NCI-H146 treated with DMSO at 0.1 percent for 48 hours (cell line): Measurements from ENCODE around the gene XPO5.
A peak's percentile ranks its signal among the peaks of the same experiment; 100 is the strongest.
"Not testable (repeated sequence)": the region's sequence is repeated elsewhere in the genome, so short reads cannot be mapped to it uniquely, and the experiment has no call there.

ENCODE experiments used
- DNase-seq: peaks from one replicate; lab custom pipeline; 2025; ENCODE audit not compliant: unreplicated experiment; lab: John Stamatoyannopoulos, UW

XPO5 gene

DNA sequence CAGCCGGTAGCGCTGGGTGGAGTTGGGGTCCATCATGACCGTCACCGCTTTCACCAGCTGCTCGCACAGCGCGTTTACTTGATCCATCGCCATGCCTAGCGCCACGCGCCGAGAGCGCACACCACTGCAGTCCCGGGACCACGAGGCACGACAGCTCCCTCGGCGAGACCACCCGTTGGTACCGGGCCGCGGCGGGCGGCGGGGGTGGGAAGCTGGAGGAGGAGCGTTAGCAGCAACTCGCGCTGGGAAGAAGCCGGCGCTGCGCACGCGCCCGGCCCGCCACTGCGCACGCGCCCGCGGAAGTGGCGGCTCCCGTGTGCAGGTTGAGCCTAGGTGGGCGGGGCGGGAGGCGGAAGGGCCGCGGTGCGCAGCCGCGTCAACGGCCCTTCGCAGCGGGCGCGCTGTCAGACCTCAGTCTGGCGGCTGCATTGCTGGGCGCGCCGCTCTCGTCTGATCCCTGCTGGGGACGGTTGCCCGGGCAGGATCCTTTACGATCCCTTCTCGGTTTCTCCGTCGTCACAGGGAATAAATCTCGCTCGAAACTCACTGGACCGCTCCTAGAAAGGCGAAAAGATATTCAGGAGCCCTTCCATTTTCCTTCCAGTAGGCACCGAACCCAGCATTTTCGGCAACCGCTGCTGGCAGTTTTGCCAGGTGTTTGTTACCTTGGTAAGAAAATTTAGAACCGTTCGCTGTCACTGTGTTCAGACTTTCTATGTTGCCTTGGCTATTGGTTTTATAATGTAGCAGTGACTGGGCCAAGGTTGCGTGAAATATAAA, at the start of gene XPO5, which contains the start of gene POLH:
XPO5 (minus strand) TSS at position 267 of the 780 bp plus-strand sequence; CDS start at position 93, 174 bp downstream.
POLH (plus strand) TSS at position 414 of the 780 bp plus-strand sequence. CDS start 6,135 bp downstream, outside the sequence.
- DNase-seq, result peak; percentile 94

DNA sequence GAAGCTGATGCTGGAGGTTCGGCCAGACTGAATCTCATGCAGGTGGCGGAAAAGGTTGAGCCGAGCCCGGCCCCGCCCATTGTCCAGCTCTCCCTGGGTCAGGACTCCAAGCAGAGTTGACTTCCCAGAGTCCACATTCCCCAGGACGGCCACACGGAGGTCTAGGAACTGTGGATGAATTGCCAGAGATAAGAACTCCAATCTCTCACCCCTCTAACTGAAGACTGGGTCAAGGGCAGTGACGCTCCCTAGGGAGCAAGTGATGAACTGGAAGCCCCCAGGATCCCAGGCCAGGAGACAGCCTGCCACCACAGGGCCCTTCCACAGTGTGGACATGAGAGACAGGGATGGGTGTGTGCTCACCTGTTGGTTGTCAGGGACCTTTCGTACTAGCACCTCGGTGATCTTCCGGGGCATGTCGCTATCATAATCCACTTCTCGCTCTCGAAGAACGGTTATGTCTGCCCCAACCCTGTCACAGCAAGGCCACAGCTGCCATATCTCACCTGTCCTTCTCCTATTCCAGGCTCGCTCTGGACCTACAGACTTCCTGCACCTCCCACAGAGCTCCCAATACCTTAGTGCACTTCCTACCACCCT, 49.7 kb upstream of the XPO5 start:
- DNase-seq, result no peak

DNA sequence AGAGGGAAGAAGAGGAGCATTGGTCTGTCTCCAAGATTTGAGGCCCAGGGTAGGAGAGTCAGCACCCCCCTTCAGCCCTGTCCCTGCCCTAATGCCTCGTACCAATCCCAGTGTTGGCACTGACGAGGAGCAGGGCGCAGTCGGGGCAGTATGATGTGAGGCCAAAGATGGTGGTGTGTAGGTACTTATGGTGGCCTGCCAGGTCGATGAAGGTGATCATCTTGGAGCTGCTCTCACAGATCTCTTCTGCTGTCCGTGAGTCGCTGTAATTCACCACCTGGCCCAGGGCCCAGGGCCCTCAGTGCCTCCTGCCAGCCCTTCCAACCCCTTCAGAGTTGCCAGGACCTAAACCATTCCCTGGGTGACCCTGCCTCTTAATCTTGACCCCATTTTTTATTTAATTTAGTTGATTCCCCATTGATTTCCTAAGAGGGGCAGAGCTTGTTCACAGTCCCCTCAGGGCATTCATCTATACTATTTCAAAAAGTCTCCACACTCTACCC, 49.0 kb upstream of the XPO5 start:
- no peak for DNase-seq

DNA sequence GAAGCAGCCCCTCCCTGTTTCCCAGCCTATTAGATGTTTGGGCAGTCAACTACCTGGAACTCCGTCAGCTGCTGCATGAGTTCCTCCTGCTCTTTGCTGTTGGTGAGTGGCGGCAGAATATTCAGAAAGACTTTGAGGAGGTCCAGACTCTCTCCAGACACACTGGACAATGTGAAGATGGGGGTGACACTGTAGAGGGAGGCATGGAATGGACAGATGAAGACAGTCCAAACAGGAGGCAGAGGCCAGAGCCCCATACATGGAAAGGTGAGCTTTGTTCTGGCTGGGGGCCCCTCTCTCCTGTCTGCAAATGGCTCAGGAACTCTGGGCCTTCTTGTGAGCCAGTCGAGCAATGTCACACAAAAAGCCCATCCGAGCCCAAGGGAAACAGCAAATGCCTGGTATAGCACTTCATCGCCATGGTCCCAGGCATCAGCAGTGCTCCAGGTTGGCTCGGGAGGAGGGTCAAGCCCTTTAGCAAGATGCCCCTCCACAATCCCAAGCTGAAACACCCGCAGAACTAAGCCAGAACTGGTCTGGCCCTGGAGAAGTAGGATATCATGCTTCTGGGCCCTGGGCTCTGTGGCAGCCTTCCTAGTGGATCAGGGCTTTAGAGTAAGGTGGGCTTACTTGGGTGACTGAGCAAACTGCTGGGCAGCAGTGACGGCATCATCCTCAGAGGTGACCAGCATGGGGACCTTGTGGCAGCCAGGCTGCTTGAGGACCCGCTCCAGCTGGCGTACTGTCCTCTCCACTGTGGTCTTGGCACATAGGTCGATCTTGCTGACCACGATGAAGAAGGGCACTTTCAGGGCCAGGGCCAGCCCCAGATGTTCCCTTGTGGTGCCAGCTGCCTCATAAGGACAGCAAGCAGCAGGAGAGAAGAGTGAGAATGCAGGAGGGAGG, 48.3 kb upstream of the XPO5 start:
- no peak for DNase-seq

DNA sequence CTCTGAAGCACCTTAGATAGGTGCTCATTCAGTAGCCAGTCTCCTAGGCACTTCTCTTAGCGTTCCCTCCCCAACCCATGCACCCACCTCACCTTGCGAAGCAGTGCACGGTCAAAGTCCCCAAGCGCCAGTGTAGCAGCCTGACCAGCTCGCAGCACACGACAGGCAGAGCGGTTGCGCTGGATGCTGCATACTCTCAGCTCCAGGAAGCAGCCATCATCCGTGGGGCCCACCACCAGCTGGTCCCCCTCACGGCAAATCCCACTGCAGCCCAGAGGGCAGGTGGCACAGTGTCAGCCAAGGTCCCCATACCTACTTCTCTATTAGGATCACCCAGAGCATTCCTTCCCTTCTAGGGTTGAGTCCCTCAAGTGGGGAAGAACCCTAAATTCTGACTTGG, 46.7 kb upstream of the XPO5 start:
- DNase-seq, result no peak

DNA sequence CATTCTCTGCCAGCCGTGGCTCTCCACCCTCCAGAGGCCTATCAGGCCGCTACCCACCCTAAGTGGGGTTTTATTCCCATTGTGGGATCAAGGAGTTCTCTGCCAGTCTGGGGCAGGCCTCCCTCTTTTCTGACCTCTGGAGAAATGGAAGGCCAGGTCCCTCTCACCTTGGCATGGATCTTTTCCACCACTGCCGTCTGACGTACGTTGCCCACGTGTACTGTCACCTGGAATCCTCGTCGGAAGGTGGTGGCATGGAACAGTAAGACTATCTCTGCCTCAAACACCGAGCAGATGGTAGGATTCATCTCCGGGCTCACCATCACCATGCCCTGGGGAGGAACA, 46.0 kb upstream of the XPO5 start:
- no peak for DNase-seq

DNA sequence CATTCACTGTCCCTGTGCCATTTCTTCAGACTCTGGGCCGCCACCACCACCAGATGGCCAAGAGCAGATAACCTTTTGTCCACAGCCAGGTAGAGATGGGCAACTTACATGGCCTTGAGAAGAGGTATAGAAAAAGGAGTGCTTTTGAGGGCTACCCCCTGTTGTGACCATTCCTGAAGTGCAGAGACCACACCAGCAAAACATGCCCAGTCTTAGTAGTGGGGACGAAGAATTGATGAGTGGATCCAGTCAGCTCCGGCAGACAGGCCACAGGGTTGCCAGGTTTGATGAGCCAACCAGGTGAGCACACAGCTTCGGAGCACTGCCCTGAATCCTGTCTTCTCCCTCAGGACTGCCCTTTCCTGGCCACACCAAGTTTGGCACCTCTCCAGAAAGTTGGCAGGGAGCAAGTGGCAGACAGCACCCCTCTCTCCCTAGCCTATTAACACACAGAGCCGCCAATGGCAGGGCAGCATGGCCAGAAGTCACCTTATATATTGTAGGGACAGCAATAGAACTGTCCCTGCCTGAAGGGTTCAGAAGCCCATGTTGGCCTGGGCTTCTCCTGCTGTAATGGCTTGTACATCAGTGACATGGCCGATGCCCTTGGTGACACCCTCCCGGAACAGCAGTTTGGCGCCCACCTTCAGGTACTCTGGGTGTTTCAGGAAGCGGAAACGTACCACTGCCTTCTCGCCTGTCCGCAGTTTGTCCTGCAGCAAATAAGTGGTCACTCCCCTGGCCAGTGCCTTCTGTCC, 45.4 kb upstream of the XPO5 start:
- no peak for DNase-seq

DNA sequence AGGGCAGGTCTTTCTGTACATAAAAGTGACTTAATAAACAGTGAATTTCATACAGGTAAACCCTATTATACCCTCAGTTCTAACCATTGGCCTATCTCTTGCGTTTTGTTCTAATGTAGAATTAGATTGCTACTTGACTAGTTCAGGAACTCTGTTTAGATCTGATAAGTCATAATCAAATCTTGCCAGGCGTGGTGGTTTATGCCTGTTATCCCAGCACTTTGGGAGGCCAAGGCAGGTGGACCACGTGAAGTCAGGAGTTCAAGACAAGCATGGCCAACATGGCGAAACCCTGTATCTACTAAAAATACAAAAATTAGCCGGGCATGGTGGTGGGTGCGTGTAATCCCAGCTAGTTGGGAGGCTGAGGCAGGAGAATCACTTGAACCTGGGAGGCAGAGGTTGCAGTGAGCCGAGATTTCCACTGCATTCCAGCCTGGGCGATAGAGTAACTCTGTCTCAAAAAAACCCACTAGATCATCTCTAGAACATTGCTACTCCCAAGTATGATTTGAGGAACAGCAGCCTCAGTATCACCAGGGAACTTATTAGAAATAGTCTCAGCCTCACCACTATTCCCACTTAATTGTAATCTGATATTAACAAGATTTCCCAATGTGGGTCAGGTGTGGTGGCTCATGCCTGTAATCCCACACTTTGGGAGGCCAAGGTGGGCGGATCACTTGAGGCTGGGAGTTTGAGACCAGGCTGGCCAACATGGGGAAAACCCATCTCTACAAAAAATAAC, 41.1 kb upstream of the XPO5 start:
- no peak for DNase-seq

DNA sequence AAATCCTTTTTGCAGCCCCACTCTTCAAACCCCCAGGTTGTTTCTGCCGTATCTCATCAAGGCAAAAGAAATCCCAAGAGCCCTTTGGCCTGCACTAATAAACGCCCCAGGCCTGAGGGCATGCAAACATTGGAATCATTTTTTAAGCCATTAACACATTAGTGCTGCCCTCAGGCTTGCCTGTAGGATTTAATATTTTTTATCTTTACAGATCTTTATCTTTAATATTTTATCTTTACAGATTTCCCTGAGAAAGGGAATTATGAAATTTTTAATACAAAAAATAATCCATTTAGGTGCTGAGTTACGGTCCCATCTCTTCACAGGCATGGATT, 38.5 kb upstream of the XPO5 start:
- DNase-seq, result no peak

DNA sequence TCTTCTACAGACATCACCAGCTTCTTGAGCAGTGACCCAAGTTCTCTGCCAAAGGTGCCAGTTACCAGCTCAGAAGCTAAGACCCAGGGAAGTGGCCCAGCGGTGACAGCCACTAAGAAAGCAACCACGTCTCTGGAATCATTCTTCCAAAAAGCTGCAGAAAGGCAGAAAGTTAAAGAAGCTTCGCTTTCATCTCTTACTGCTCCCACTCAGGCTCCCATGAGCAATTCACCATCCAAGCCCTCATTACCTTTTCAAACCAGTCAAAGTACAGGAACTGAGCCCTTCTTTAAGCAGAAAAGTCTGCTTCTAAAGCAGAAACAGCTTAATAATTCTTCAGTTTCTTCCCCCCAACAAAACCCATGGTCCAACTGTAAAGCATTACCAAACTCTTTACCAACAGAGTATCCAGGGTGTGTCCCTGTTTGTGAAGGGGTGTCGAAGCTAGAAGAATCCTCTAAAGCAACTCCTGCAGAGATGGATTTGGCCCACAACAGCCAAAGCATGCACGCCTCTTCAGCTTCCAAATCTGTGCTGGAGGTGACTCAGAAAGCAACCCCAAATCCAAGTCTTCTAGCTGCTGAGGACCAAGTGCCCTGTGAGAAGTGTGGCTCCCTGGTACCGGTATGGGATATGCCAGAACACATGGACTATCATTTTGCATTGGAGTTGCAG, 38.0 kb upstream of the XPO5 start:
- DNase-seq, result no peak

DNA sequence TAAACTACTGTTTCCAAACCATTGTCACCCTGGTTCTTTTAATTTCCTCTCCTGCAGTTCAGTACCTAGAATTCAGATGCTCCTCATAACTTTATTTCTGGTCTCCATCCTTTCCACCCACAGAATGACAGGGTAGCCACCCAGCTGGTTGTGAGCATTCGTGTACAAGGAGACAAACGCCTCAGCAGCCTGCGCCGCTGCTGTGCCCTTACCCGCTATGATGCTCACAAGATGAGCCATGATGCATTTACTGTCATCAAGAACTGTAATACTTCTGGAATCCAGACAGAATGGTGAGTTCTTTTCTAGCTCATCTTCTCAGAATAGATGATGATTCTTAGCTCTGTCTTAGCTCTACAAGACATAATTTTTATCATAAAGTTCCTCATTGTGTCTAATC, 34.6 kb upstream of the XPO5 start:
- no peak for DNase-seq

DNA sequence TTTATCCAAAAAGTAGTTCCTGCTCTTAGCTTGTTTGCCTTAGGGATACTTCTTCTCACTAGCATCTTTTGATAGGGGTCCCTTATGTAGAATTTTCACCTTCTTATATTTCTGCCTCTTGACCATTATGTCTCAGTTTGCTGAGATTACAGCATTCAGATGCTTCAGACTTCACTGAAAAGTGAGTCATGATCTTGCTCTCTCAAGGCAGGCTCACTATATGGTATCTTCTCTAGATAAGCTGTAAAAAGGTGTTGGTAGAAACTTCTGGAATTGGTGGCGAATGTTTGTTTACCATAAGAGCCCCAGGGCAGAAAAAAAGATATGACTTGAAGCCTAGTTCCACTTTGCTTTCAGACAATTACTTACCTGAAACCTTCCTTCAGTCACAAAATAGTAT, 33.6 kb upstream of the XPO5 start:
- no peak for DNase-seq

DNA sequence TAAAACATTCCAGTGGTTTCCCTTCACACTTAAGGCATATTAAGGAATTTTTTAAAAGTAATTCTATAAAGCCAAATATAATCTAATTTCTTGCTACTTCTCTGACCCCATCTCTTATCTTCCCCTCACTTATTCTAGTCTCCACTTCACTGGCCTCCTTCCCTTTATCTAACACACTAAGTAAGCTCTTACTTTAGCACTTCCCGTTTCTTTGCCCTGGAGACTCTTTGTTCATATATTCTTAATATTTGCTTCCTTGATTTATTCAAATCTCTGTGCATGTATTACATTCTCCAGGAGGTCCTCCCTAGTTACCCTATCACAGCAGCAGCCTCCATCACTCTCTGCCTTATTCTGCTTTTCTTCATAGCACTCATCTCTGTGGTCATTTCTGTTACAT, 33.0 kb upstream of the XPO5 start:
- no peak for DNase-seq

DNA sequence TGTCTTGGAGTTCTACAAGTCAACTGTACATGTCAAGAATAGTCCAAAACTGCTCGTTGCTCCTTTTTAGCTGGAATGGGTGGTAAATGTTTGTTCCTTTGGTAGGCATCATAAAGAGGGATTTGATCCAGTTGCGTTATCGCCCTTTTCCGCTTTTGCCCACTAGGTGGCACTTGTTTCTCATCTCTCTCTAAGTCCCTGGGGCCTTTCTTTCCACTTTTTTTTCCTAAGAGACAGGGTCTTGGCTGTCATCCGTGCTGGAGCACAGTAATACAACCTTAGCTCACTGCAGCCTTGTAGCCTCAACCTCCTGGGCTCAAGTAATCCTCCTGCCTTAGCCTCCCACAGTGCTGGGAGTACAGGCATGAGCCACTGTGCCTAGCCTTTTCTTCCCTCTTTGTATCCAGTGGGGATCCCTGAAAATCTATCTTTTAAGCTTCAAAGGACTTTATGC, 32.5 kb upstream of the XPO5 start:
- peak; percentile 88 for DNase-seq

DNA sequence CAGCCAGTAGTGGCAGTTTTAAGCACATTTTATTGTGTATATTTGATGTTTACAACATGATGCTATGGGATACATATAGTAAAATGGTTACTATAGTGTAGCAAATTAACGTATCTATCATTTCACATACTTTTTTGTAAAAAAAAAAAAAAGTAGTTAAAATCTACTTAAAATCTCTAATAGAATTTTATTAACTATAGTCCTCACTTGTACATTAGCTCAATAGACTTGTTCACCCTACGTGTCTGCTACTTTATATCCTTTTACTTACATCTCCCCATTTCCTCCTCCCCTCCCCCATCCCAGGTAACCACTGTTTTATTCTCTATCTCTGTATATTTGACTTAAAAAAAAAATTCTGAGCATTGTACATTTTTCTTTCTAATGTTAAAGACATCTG, 30.2 kb upstream of the XPO5 start:
- DNase-seq, result no peak

DNA sequence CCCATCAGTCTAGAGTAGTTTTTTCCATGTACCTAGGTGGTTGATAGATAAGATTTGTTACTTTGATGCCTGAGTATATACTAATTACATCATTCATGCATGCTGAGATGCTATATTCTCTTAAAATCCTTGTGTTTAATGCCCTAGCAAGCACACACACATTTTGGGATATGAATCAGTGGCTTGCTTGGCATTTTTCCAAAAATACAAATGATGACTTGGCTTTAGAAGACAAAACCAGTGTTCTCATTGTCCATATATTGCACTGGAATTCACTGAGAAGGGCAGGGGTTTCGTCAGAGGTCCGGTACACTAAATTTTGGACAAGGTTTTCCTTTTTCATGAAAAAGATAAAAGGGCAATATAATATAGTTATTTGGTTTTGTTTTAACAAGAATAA, 28.3 kb upstream of the XPO5 start:
- no peak for DNase-seq

DNA sequence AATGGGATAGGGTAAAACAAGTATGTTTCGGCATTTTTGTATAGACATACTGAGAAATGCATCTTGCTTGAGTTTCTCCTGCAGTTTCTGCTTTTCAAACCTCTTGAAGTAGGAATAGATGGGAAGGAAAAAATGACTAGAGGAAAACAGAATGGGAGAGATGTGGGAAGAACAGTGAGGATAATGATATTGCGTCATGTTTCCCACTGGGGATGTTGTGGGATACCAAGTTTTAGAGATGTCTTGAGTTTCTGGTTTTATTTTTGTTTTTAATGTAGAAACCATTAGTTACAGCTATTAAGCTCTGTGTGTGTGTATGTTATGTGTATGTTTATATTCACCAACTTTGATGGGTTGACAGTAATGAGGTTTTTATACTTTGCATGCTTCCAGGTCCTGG, 24.8 kb upstream of the XPO5 start:
- DNase-seq, result no peak

DNA sequence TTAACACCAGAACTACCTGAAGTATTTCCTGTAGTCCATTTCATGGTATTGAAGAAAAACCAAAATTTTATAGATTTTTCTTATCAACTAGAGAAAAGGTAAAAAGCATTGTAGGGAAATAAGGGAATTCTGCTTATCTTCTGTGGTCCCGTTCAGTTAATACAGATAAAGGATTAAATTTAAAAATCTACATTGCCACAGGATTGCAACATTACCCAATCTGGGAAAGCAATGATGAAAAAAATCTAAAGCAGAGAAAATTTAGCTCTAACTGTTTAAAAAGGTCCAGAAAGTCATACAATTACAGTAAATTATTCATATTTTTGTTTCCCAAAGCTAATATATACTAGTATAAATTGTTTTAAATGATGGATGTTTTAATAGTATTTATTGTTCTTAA, 18.1 kb upstream of the XPO5 start:
- no peak for DNase-seq

DNA sequence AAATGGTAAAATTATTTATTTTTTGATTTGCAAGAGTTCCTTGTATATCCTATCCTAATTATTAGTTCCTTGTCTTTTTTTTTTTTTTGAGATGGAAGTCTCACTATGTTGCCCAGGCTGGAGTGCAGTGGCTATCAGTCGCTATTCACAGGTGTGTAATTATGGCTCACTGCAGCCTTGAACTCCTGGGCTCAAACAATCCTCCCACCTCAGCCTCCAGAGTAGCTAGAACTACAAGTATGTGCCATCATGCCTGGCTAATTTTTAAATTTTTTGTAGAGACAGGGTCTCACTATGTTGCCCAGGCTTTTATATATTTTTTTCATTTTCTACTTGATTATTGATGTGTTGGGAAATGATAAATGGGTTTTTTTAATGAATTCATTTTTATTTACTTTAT, 13.7 kb upstream of the XPO5 start:
- DNase-seq, result not testable (repeated sequence)

DNA sequence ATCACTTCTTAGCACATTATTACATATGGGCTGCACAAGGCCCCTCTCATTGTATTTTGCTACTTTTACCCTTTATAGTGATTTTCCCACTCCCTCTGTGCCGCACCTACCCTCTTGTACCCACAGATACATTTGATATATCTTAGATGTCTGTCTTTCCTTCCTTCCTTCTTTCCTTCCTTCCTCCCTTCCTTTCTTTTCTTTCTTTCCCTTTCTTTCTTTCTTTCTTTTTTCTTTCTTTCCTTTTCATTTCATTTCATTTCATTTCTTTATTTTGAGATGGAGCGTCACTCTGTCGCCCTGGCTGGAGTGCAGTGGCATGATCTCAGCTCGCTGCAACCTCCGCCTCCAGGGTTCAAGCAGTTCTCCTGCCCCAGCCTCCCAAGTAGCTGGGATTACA, 12.4 kb upstream of the XPO5 start:
- no peak for DNase-seq
